Mesendoderm (in vitro differentiated cells): ENCODE data around the gene PLEKHD1.
A peak's percentile ranks its signal among the peaks of the same experiment; 100 is the strongest.

Experiments
- DNase-seq: peaks from one replicate; pipeline ENCODE4 v3.0.0; 2013
- H2AK5ac ChIP-seq: 2 replicates; pipeline ENCODE4 v1.6.1; 2013; ENCODE audit warnings: low read length, inconsistent platforms
- H2BK120ac ChIP-seq: 2 replicates; pipeline ENCODE4 v1.6.1; 2013; ENCODE audit warnings: low read depth, mild to moderate bottlenecking, low read length, moderate library complexity, mixed read lengths
- H2BK15ac ChIP-seq: replicated peaks from 2 replicates; pipeline ENCODE4 v1.6.1; 2013; ENCODE audit warnings: low read depth, mild to moderate bottlenecking, moderate library complexity
- H2BK5ac ChIP-seq: 2 replicates; pipeline ENCODE4 v1.6.1; 2013; ENCODE audit warnings: low read length, inconsistent platforms
- H3K18ac ChIP-seq: 2 replicates; pipeline ENCODE4 v1.6.1; 2013; ENCODE audit warnings: mild to moderate bottlenecking, low read length, mixed read lengths
- H3K23ac ChIP-seq: one replicate; pipeline ENCODE4 v1.6.1; 2013; ENCODE audit warnings: low read length
- H3K27ac ChIP-seq: 2 replicates; pipeline ENCODE4 v1.5.1; 2013; ENCODE audit warnings: low read depth, mild to moderate bottlenecking, inconsistent platforms, low read length, moderate library complexity
- H3K27me3 ChIP-seq: 2 replicates; pipeline ENCODE4 v1.6.1; 2013; ENCODE audit warnings: low read length, control low read depth, mild to moderate bottlenecking, inconsistent platforms; ENCODE audit not compliant: insufficient read depth, poor library complexity
- H3K36me3 ChIP-seq: 2 replicates; pipeline ENCODE4 v1.6.1; 2013; ENCODE audit warnings: low read length, inconsistent platforms; ENCODE audit not compliant: control insufficient read depth, insufficient read depth
- H3K4ac ChIP-seq: one replicate; pipeline ENCODE4 v1.6.1; 2013; ENCODE audit warnings: low read depth, mild to moderate bottlenecking, low read length, moderate library complexity
- H3K4me1 ChIP-seq: 2 replicates; pipeline ENCODE4 v1.6.1; 2013; ENCODE audit warnings: low read depth, low read length, inconsistent platforms; ENCODE audit not compliant: control insufficient read depth
- H3K4me2 ChIP-seq: 2 replicates; pipeline ENCODE4 v1.6.1; 2013; ENCODE audit warnings: low read length
- H3K4me3 ChIP-seq: 2 replicates; pipeline ENCODE4 v1.5.1; 2013; ENCODE audit warnings: mild to moderate bottlenecking, low read length
- H3K56ac ChIP-seq: one replicate; pipeline ENCODE4 v1.6.1; 2013; ENCODE audit warnings: low read length
- H3K79me1 ChIP-seq: 2 replicates; pipeline ENCODE4 v1.6.1; 2013; ENCODE audit warnings: low read length, inconsistent platforms
- H3K79me2 ChIP-seq: 2 replicates; pipeline ENCODE4 v1.6.1; 2013; ENCODE audit warnings: mild to moderate bottlenecking, low read length; ENCODE audit not compliant: control insufficient read depth, insufficient read depth
- H3K9ac ChIP-seq: 2 replicates; pipeline ENCODE4 v1.6.1; 2013; ENCODE audit warnings: low read length, inconsistent platforms
- H4K5ac ChIP-seq: one replicate; pipeline ENCODE4 v1.6.1; 2013; ENCODE audit warnings: low read length
- H4K8ac ChIP-seq: one replicate; pipeline ENCODE4 v1.6.1; 2013; ENCODE audit warnings: low read depth, mild to moderate bottlenecking, control low read depth, low read length, moderate library complexity
- WGBS: extraction: QIAGEN DNeasy Blood & Tissue Kit; methylation state at CpG from one replicate; pipeline ENCODE4 v1.1.7; 2013; ENCODE audit warnings: low lambda C conversion rate, missing lambda C conversion rate; ENCODE audit not compliant: insufficient coverage; ENCODE audit errors: extremely low coverage; 5-methylcytosine and 5-hydroxymethylcytosine counted together

PLEKHD1 gene

GRCh38 chr14:69560826-69561225 lies 76.3 kb downstream of the PLEKHD1 start:
- Histone ChIP-seq H3K27me3 (no peaks in the 10 kb centered on the region), H3K56ac (peak overlapping the region; percentile 59), H3K9ac (no peak overlapping the region), H2BK15ac (no peak overlapping the region), H2AK5ac (no peak overlapping the region), H3K4me1 (peaks cover 11% of the 10 kb centered on the region), H4K8ac (no peak overlapping the region), H3K36me3 (no peaks in the 10 kb centered on the region), H3K4me2 (no peak overlapping the region), H4K5ac (peak overlapping the region; percentile 10), H2BK5ac (peak overlapping the region; percentile 93), H3K4ac (no peak overlapping the region), H2BK120ac (no peak overlapping the region), H3K18ac (peak overlapping the region; percentile 25), H3K23ac (no peak overlapping the region), H3K27ac (peak overlapping the region; percentile 76), H3K79me2 (no peaks in the 10 kb centered on the region), H3K4me3 (no peak overlapping the region), H3K79me1 (no peaks in the 10 kb centered on the region)
- WGBS, result no CpG with 5 or more reads among the region's 7 CpGs
- no peak for DNase-seq

- peak overlapping the region; percentile 93 for H2BK5ac ChIP-seq
- H2BK15ac ChIP-seq, result no peak overlapping the region
- no peaks in the 10 kb centered on the region for H3K36me3 ChIP-seq
- H3K18ac ChIP-seq, result no peak overlapping the region
- H3K4me3 ChIP-seq, result no peak overlapping the region
- no peak overlapping the region for H3K4me2 ChIP-seq
- no peak overlapping the region for H3K23ac ChIP-seq
- no peak overlapping the region for H2BK120ac ChIP-seq
- H3K9ac ChIP-seq, result peak overlapping the region; percentile 42
- H3K79me2 ChIP-seq, result no peaks in the 10 kb centered on the region
- H3K79me1 ChIP-seq, result no peaks in the 10 kb centered on the region
- DNase-seq, result peak; percentile 89
- peak overlapping the region; percentile 59 for H3K56ac ChIP-seq
- H2AK5ac ChIP-seq, result no peak overlapping the region
- peaks cover 11% of the 10 kb centered on the region for H3K4me1 ChIP-seq
- H3K27ac ChIP-seq, result peak overlapping the region; percentile 76
- H3K4ac ChIP-seq, result no peak overlapping the region
- H4K8ac ChIP-seq, result no peak overlapping the region
- no peaks in the 10 kb centered on the region for H3K27me3 ChIP-seq
- no peak overlapping the region for H4K5ac ChIP-seq
Observed at GRCh38 chr14:69561893-69562292, 77.4 kb downstream of the PLEKHD1 start.

- Histone ChIP-seq H2BK120ac (no peak overlapping the region), H2BK15ac (no peak overlapping the region), H3K79me2 (no peaks in the 10 kb centered on the region), H3K4me1 (peaks cover under 1% of the 10 kb centered on the region), H4K5ac (no peak overlapping the region), H3K56ac (no peak overlapping the region), H3K4me3 (no peak overlapping the region), H3K79me1 (no peaks in the 10 kb centered on the region), H3K27ac (no peak overlapping the region), H3K18ac (no peak overlapping the region), H2BK5ac (no peak overlapping the region), H3K27me3 (no peaks in the 10 kb centered on the region), H3K9ac (no peak overlapping the region), H3K4me2 (no peak overlapping the region), H3K36me3 (no peaks in the 10 kb centered on the region), H2AK5ac (no peak overlapping the region), H4K8ac (no peak overlapping the region), H3K4ac (no peak overlapping the region), H3K23ac (no peak overlapping the region)
- no CpG with 5 or more reads among the region's 5 CpGs for WGBS
- no peak for DNase-seq
Observed at GRCh38 chr14:69567563-69567962, 83.0 kb downstream of the PLEKHD1 start.

DNA sequence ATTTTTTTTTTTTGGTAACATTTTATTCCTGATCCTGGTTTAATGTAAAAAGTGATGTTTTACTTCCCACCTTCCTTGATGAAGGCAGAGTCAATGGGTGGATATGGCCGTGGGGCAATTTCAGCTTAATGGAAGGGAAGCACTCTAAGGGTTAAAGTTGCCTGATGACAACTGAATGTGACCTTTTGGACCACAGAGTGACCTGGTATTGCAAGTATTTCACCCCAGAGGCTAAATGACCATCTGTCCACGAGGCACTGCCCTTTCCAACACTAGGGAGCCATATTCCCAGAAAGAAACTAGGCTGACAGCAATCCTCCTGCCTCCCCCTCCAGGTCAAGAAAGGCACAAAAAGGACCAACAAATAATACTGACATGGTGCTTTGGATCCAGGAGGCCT lies 85.3 kb downstream of the PLEKHD1 start:
- no CpG with 5 or more reads among the region's 2 CpGs for WGBS
- Histone ChIP-seq H3K23ac (no peak overlapping the region), H3K27me3 (no peaks in the 10 kb centered on the region)

DNA sequence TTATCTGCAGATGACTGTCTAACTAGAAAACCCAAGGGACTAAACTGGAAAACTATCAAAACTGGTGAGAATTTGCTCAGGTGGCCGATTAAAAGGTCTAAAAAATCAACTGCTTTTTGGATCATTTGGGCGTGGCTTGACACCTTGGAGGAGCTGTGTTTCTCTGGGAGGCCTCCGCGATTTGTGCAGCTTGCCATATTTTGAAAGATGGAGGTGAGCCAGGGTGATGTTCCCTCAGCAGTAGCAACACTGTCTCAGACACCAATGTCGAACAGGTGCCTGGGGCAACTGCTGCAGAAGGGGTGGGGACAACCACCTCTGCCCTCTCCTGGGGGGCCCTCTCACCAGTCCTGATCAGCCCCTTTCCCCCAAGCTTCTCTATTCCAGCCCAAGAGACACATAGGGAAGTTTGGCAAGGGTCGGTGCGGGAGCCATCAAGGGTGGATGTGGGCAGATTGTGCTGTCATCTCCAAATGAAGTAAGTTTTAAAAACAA lies 86.4 kb downstream of the PLEKHD1 start:
- DNase-seq, result no peak
- H3K4me2 ChIP-seq, result no peak overlapping the region
- H3K4me1 ChIP-seq, result no peaks in the 10 kb centered on the region
- H3K79me2 ChIP-seq, result no peaks in the 10 kb centered on the region
- no peak overlapping the region for H4K8ac ChIP-seq
- no peak overlapping the region for H3K27ac ChIP-seq
- H3K79me1 ChIP-seq, result no peaks in the 10 kb centered on the region
- no peak overlapping the region for H4K5ac ChIP-seq
- no peak overlapping the region for H3K18ac ChIP-seq
- H3K23ac ChIP-seq, result no peak overlapping the region
- no peak overlapping the region for H2BK120ac ChIP-seq
- H3K36me3 ChIP-seq, result no peaks in the 10 kb centered on the region
- no peak overlapping the region for H2BK15ac ChIP-seq
- H3K4me3 ChIP-seq, result no peak overlapping the region
- H3K27me3 ChIP-seq, result no peaks in the 10 kb centered on the region
- H2AK5ac ChIP-seq, result no peak overlapping the region
- H3K9ac ChIP-seq, result no peak overlapping the region
- no peak overlapping the region for H2BK5ac ChIP-seq
- WGBS, result no CpG with 5 or more reads among the region's 7 CpGs
- no peak overlapping the region for H3K4ac ChIP-seq
- H3K56ac ChIP-seq, result no peak overlapping the region

More for the DNA sequence above, 85.3 kb downstream of the PLEKHD1 start:
- no peak overlapping the region for H3K4ac ChIP-seq
- no peak overlapping the region for H4K8ac ChIP-seq
- H3K4me1 ChIP-seq, result no peaks in the 10 kb centered on the region
- no peak overlapping the region for H3K18ac ChIP-seq
- H3K27ac ChIP-seq, result no peak overlapping the region
- H3K4me2 ChIP-seq, result no peak overlapping the region
- no peak overlapping the region for H3K56ac ChIP-seq
- no peaks in the 10 kb centered on the region for H3K79me2 ChIP-seq
- no peak for DNase-seq
- H4K5ac ChIP-seq, result no peak overlapping the region
- H2BK120ac ChIP-seq, result no peak overlapping the region
- no peak overlapping the region for H2AK5ac ChIP-seq
- no peak overlapping the region for H3K9ac ChIP-seq
- no peak overlapping the region for H3K4me3 ChIP-seq
- no peaks in the 10 kb centered on the region for H3K36me3 ChIP-seq
- no peak overlapping the region for H2BK15ac ChIP-seq
- H3K79me1 ChIP-seq, result no peaks in the 10 kb centered on the region
- H2BK5ac ChIP-seq, result no peak overlapping the region

- Histone ChIP-seq H3K56ac (no peak overlapping the region), H3K36me3 (no peaks in the 10 kb centered on the region), H3K18ac (no peak overlapping the region), H4K5ac (no peak overlapping the region), H3K79me1 (no peaks in the 10 kb centered on the region), H3K4me1 (no peaks in the 10 kb centered on the region), H2AK5ac (no peak overlapping the region), H3K27me3 (no peaks in the 10 kb centered on the region), H3K27ac (no peak overlapping the region), H2BK120ac (no peak overlapping the region), H3K4ac (no peak overlapping the region), H3K4me3 (no peak overlapping the region), H4K8ac (no peak overlapping the region), H3K9ac (no peak overlapping the region), H3K4me2 (no peak overlapping the region), H3K23ac (no peak overlapping the region), H3K79me2 (no peaks in the 10 kb centered on the region), H2BK5ac (no peak overlapping the region), H2BK15ac (no peak overlapping the region)
- no CpG with 5 or more reads among the region's 62 CpGs for WGBS
- DNase-seq, result no peak
Observed at GRCh38 chr14:69571449-69572029, 87.0 kb downstream of the PLEKHD1 start.
